ENCODE measurements around the gene SEC61B.

Gene SEC61B

DNA sequence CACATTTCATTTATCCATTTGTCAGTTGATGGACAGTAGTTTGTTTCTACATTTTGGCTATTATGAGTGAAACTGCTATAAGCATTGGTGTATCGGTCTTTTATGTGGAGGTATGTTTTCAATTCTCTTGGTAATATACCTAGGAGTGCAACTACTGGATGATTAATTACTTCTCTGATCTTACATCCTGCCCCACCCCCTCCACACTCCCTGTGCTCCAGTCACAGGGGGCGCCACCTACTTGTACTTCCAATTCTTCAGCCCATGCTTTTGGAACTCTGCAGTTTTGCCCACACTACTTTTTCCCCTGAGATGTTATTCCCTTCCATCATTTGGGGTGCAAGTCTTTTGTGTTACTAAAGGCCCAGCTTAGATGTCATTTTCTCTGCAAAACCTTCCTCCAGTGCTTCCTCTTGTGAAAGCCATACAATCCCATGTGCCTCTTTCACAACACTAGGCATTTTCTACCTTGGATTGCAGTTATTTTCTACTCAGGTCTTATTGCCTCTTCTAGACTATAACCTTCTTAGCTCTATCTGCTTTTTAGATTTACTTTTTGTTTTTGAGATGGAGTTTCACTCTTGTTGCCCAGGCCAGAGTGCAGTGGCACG is 42.1 kb downstream of the SEC61B start:
- Histone ChIP-seq H3K27me3 (ENCODE audit: insufficient read depth, poor library complexity, severe bottlenecking) (no peaks in the 10 kb centered on the region), H3K4me3 (replicated peaks; ENCODE audit: insufficient read depth, low read length) (no peak overlapping the region), H3K27ac (replicated peaks) (no peak overlapping the region)
- no peak for DNase-seq (ENCODE audit: low read depth in 1 of 2, low spot score in 1 of 2)
- TF ChIP-seq POLR2AphosphoS5 (IDR thresholded peaks at IDR 0.05; ENCODE audit: low read depth), result no peak
- TF ChIP-seq, protein P1, sequence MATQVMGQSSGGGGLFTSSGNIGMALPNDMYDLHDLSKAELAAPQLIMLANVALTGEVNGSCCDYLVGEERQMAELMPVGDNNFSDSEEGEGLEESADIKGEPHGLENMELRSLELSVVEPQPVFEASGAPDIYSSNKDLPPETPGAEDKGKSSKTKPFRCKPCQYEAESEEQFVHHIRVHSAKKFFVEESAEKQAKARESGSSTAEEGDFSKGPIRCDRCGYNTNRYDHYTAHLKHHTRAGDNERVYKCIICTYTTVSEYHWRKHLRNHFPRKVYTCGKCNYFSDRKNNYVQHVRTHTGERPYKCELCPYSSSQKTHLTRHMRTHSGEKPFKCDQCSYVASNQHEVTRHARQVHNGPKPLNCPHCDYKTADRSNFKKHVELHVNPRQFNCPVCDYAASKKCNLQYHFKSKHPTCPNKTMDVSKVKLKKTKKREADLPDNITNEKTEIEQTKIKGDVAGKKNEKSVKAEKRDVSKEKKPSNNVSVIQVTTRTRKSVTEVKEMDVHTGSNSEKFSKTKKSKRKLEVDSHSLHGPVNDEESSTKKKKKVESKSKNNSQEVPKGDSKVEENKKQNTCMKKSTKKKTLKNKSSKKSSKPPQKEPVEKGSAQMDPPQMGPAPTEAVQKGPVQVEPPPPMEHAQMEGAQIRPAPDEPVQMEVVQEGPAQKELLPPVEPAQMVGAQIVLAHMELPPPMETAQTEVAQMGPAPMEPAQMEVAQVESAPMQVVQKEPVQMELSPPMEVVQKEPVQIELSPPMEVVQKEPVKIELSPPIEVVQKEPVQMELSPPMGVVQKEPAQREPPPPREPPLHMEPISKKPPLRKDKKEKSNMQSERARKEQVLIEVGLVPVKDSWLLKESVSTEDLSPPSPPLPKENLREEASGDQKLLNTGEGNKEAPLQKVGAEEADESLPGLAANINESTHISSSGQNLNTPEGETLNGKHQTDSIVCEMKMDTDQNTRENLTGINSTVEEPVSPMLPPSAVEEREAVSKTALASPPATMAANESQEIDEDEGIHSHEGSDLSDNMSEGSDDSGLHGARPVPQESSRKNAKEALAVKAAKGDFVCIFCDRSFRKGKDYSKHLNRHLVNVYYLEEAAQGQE (IDR thresholded peaks at IDR 0.05; ENCODE audit: insufficient replicate concordance, low read depth), result no peak
- TF ChIP-seq, protein P2, sequence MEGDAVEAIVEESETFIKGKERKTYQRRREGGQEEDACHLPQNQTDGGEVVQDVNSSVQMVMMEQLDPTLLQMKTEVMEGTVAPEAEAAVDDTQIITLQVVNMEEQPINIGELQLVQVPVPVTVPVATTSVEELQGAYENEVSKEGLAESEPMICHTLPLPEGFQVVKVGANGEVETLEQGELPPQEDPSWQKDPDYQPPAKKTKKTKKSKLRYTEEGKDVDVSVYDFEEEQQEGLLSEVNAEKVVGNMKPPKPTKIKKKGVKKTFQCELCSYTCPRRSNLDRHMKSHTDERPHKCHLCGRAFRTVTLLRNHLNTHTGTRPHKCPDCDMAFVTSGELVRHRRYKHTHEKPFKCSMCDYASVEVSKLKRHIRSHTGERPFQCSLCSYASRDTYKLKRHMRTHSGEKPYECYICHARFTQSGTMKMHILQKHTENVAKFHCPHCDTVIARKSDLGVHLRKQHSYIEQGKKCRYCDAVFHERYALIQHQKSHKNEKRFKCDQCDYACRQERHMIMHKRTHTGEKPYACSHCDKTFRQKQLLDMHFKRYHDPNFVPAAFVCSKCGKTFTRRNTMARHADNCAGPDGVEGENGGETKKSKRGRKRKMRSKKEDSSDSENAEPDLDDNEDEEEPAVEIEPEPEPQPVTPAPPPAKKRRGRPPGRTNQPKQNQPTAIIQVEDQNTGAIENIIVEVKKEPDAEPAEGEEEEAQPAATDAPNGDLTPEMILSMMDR (IDR thresholded peaks at IDR 0.05; ENCODE audit: insufficient read depth, low read length), result no peak
- TF ChIP-seq GABPA (IDR thresholded peaks at IDR 0.05; ENCODE audit: low read depth), result no peak
- no peak for TF ChIP-seq SPI1 (IDR thresholded peaks at IDR 0.05; ENCODE audit: borderline replicate concordance, low read depth)

DNA sequence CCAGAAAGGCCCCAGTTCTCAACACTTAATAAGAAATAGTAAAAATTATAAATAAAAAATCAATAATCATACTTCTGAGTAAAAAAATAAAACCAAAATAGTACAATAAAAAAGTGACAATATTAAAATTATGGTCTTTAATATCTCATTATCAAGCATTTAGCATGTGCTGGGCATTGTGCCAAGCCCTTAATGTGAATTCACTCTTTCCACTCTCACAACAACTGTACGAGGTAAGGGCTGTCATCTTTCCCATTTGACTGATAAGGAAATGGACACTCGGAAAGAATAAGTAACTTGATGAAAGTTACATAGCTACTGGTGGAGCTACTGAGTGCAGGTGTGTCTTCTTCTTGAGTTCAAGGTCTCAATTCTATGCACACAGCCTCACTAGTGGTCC is 43.6 kb downstream of the SEC61B start:
- Histone ChIP-seq H3K27me3 (ENCODE audit: insufficient read depth, poor library complexity, severe bottlenecking) (no peaks in the 10 kb centered on the region), H3K4me3 (replicated peaks; ENCODE audit: insufficient read depth, low read length) (no peak overlapping the region), H3K27ac (replicated peaks) (no peak overlapping the region)
- TF ChIP-seq, protein P2 (IDR thresholded peaks at IDR 0.05; ENCODE audit: insufficient read depth, low read length), result no peak
- TF ChIP-seq POLR2AphosphoS5 (IDR thresholded peaks at IDR 0.05; ENCODE audit: low read depth) (no peak), SPI1 (IDR thresholded peaks at IDR 0.05; ENCODE audit: borderline replicate concordance, low read depth) (no peak), GABPA (IDR thresholded peaks at IDR 0.05; ENCODE audit: low read depth) (no peak)
- TF ChIP-seq, protein P1 (IDR thresholded peaks at IDR 0.05; ENCODE audit: insufficient replicate concordance, low read depth), result no peak
- no peak for DNase-seq (ENCODE audit: low read depth in 1 of 2, low spot score in 1 of 2)

DNA sequence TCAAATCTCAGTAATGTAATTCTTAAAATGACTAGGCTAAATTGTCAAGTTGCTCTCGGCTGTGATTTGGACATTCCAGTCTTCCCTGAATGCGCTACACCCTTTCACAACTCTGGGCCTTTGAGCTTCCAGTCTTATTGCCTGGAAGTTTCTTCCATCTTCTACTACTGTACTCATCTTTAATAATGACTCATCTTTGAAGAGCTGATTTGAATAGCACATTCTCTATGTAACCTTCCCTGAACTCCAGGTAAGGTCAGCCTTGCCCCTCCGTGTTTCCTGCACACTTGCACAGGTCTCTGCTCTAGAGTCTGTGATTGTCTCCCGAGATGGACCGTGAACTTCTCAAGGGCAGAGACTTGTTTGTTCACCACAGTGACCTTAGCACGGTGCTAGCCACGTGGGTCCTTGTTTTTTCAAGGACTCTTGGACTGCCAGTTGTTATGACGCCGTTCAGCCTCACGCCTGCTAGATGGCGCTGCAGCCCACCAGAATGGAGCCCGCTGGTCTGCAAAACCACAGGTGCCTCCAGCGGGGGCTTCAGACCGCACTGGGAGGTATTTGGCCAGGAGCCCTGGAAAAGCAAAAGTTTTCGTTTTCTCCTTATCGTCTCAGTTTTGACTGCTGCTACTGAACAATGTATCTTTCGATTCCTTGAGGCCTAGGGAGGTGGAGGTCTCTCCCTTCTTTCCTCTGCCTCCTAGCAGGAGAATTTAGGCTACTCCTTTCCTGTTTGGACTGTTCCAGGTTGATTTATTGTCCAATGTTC is 44.4 kb downstream of the SEC61B start:
- no peaks in the 10 kb centered on the region for H3K27me3 ChIP-seq (ENCODE audit: insufficient read depth, poor library complexity, severe bottlenecking)
- TF ChIP-seq, protein P2 (IDR thresholded peaks at IDR 0.05; ENCODE audit: insufficient read depth, low read length), result peak; percentile 75
- no peak for TF ChIP-seq GABPA (IDR thresholded peaks at IDR 0.05; ENCODE audit: low read depth)
- H3K27ac ChIP-seq (replicated peaks), result no peak overlapping the region
- DNase-seq (ENCODE audit: low read depth in 1 of 2, low spot score in 1 of 2), result peak; percentile 29 to 59
- no peak overlapping the region for H3K4me3 ChIP-seq (replicated peaks; ENCODE audit: insufficient read depth, low read length)
